Common myeloid progenitor, CD34-positive (primary cell): Measurements from ENCODE around the gene FAM20C.

Experiments used
- CTCF ChIA-PET: fragments of 350-600 bp; sonication (Branson Sonifier 250); formaldehyde crosslinking; loops from one replicate; lab custom pipeline; 2021; ENCODE audit warnings: antibody characterized with exemption; lab: Charles Lee
- POLR2A ChIA-PET: fragments of 350-600 bp; sonication (Branson Sonifier 250); formaldehyde crosslinking; loops from one replicate; lab custom pipeline; 2021; ENCODE audit warnings: antibody characterized with exemption; lab: Charles Lee
- DNase-seq, 3 donors: peaks; one replicate each; pipeline versions ENCODE4 v3.0.0 to v3.0.0-alpha.2; 2013
- H3K27ac ChIP-seq, 2 experiments: 1 replicate in 1 of 2; 2 replicates in 1 of 2; pipeline ENCODE4 v1.7.0; 2013; ENCODE audit warnings: inconsistent platforms in 2 of 2, low read length in 2 of 2, mild to moderate bottlenecking in 2 of 2, low read depth in 1 of 2, moderate library complexity in 1 of 2; ENCODE audit not compliant: severe bottlenecking in 2 of 2, insufficient read depth in 1 of 2, poor library complexity in 1 of 2
- H3K27me3 ChIP-seq, 5 experiments: replicated peaks in 2 of 5; 1 replicate in 3 of 5; 2 replicates in 2 of 5; pipeline versions ENCODE4 v1.6.1 to v1.7.0; 2013; ENCODE audit warnings: low read length in 4 of 5, mild to moderate bottlenecking in 2 of 5, moderate library complexity in 2 of 5, inconsistent platforms in 1 of 5; ENCODE audit not compliant: insufficient read depth in 5 of 5, control insufficient read depth in 4 of 5
- H3K36me3 ChIP-seq, 4 experiments: 1 replicate in 2 of 4; 2 replicates in 2 of 4; pipeline versions ENCODE4 v1.6.1 to v1.7.0; 2013; ENCODE audit warnings: low read length in 3 of 4, control low read depth in 1 of 4, mild to moderate bottlenecking in 1 of 4; ENCODE audit not compliant: control insufficient read depth in 4 of 4, insufficient read depth in 4 of 4
- H3K4me1 ChIP-seq, 4 experiments: 1 replicate in 3 of 4; 2 replicates in 1 of 4; pipeline versions ENCODE4 v1.6.1 to v1.7.1; 2013; ENCODE audit warnings: low read length in 3 of 4, mild to moderate bottlenecking in 3 of 4, control low read depth in 1 of 4, inconsistent platforms in 1 of 4, moderate library complexity in 1 of 4; ENCODE audit not compliant: control insufficient read depth in 4 of 4, insufficient read depth in 4 of 4; ENCODE audit errors: control extremely low read depth in 1 of 4
- H3K4me3 ChIP-seq, 7 experiments: 1 replicate in 4 of 7; 2 replicates in 3 of 7; pipeline versions ENCODE4 v1.5.1 to v1.7.0; 2013; ENCODE audit warnings: mild to moderate bottlenecking in 7 of 7, low read length in 6 of 7, moderate library complexity in 6 of 7, inconsistent platforms in 2 of 7, low read depth in 2 of 7, control low read depth in 1 of 7; ENCODE audit not compliant: insufficient read depth in 4 of 7, control insufficient read depth in 1 of 7; ENCODE audit errors: extremely low read depth in 1 of 7
- H3K9me3 ChIP-seq, 5 experiments: 1 replicate in 4 of 5; 2 replicates in 1 of 5; pipeline versions ENCODE4 v1.6.1 to v1.7.1; 2013; ENCODE audit warnings: low read length in 4 of 5, mild to moderate bottlenecking in 2 of 5, inconsistent platforms in 1 of 5, low read depth in 1 of 5, moderate library complexity in 1 of 5; ENCODE audit not compliant: control insufficient read depth in 4 of 5, insufficient read depth in 2 of 5; ENCODE audit errors: control extremely low read depth in 1 of 5
- WGBS: methylation state at CpG from one replicate; pipeline ENCODE4 v1.1.5; 2013; ENCODE audit not compliant: insufficient coverage; 5-methylcytosine and 5-hydroxymethylcytosine counted together

The FAM20C gene

DNA sequence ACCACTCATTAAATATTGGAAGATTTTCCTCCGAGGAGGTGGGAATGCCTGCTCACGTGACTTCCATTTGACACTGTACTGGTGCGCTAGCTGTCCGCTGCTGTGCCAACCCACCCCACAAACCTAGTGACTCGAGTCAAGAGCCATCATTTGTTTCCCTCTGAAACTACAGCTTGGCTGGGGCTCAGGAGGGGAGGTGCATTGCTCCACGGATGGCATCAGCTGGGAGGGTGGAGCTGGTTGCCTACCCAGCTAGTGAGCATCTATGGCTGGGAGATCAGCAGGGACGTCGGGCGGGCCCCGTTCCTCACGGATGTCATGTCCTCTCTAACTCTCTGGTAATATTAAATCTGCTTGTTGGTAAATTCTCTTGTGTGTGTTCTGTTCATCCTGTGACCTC, 88.1 kb downstream of the FAM20C start:
- Histone ChIP-seq H3K36me3 (no peaks in the 10 kb centered on the region), H3K27ac (no peak overlapping the region), H3K4me1 (no peaks in the 10 kb centered on the region), H3K27me3 (peaks cover 0 to 28% (median 7%) of the 10 kb centered on the region in 5 experiments), H3K4me3 (no peak overlapping the region), H3K9me3 (peaks cover 0 to 23% (median 19%) of the 10 kb centered on the region in 5 experiments)
- no peak for DNase-seq
- ChIA-PET CTCF (interaction anchor here (1.4 kb wide), 1 partner anchor 17 kb away, joined by 3 read pairs; no protein-coding TSS in a partner anchor), POLR2A (no interaction called here)
- WGBS, result 89% methylated on average over 9 of the region's 11 CpGs

DNA sequence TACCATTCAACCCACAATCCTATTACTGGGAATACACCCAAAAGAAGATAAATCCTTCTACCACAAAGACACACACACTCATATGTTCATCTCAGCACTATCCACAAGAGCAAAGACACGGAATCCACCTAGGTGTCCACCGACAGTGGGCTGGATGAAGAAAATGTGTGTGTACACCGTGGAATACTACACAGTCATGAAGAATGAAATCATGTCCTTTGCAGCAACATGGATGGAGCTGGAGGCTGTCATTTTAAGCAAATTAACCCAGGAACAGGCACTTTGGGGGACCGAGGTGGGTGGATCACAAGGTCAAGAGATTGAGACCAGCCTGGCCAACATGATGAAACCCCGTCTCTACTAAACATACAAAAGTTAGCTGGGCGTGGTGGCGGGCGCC, 89.3 kb downstream of the FAM20C start:
- ChIA-PET CTCF (interaction anchor here (1.4 kb wide), 1 partner anchor 18 kb away, joined by 3 read pairs; no protein-coding TSS in a partner anchor), POLR2A (no interaction called here)
- Histone ChIP-seq H3K9me3 (peaks cover 0 to 12% (median 8%) of the 10 kb centered on the region in 5 experiments), H3K27me3 (peaks cover 2 to 28% (median 7%) of the 10 kb centered on the region in 5 experiments), H3K36me3 (no peaks in the 10 kb centered on the region), H3K4me3 (no peak overlapping the region), H3K4me1 (no peaks in the 10 kb centered on the region), H3K27ac (no peak overlapping the region)
- no peak for DNase-seq
- WGBS, result 93% methylated on average over 3 of the region's 8 CpGs

DNA sequence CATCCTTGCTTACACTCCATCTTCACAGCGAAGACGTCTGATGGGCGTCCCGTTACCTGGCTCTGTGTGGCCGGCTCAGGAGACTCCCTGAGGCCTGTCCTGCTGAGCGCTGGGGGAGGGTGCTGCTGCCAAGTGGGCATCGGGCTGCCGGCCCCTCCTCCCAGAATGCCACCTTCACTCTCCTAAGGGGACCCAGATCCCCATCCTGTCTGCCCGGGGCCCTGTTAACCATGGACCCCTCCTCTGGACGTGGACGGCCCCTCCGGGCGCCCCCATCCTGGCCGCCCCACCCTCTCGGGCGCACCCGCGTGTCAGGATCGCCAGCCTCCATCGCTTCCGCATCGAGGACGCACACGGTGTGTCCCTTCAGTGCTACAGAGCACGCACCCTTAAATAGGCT, 90.2 kb downstream of the FAM20C start:
- no peaks in the 10 kb centered on the region for H3K4me1 ChIP-seq
- ChIA-PET POLR2A (no interaction called here), CTCF (no interaction called here)
- no peak for DNase-seq
- H3K4me3 ChIP-seq, result no peak overlapping the region
- WGBS, result 97% methylated on average over 22 of the region's 25 CpGs
- no peaks in the 10 kb centered on the region for H3K36me3 ChIP-seq
- peaks cover 2 to 29% (median 7%) of the 10 kb centered on the region in 5 experiments for H3K27me3 ChIP-seq
- H3K9me3 ChIP-seq, result peaks cover 0 to 4% (median under 1%) of the 10 kb centered on the region in 5 experiments
- no peak overlapping the region for H3K27ac ChIP-seq

DNA sequence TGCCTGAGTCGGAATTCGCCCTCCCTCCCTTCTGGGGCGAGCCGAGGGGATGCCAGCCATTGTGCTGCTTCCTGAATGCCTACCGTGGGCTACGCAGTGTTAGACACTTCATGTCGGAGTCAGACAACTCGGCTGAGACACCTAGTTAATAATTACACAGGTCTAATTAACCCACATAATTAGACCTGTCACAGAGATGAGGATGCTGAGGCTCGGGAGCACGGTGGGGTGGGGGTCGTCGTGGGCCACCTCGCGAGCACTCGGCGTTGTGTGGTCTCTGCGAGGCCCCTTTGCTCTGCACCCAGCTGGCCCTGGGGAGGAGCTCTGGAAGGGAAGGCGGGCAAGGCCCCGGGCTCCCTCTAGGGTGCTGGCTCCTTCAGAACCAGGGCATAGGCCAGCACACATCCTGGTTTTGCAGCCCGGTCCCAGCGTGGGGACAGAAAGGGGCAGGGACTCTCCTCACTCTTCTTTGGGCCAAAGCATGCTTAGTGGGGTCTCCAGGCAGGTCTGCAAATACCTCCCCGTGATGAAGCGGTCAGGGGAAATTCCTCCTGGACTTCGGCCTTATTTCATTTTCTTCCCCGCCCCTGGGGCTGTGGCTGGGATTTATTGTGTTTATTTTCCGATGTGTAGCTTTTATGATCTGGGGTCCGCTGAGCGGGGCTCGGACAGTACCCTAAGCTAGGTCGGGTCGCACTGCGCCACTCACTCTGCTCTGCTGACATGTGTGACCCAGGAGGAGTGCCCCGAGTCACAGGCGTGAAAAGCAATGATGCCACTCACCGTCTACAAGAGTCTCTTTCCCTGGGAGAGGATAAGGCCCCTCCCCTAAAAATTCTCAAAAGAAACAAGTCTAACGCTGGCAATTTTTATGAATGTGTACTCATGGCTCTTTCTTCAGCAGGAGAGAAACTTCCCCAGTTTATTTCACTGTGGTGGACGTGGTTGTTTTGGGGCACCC, 92.7 kb downstream of the FAM20C start:
- ChIA-PET POLR2A (no interaction called here), CTCF (no interaction called here)
- 91% methylated on average over 31 of the region's 37 CpGs for WGBS
- Histone ChIP-seq H3K36me3 (no peaks in the 10 kb centered on the region), H3K4me3 (no peak overlapping the region), H3K27ac (no peak overlapping the region), H3K27me3 (peaks cover 2 to 52% (median 12%) of the 10 kb centered on the region in 5 experiments), H3K4me1 (no peaks in the 10 kb centered on the region), H3K9me3 (peaks cover 0 to 2% (median 0%) of the 10 kb centered on the region in 5 experiments)
- no peak for DNase-seq

DNA sequence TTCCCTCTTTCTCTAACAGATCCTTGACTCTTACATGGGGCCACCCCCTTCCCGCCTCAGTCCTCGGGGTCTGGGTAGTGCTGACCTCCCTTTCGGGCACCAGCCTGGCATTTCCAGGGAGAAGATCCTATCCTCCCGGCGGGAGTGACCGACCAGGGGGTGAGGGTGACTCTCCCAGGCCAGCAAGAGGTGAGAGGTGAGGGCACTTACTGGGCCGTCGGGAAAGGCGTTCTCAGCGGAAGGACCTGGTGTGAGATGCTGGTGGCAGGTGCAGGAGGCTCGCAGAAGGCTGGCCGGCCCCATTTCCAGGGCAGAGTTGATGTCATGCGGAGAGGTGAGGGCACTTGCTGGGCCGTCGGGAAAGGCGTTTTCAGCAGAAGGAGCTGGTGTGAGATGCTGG, 93.4 kb downstream of the FAM20C start:
- POLR2A ChIA-PET, result no interaction called here
- CTCF ChIA-PET, result no interaction called here
- peaks cover 2 to 59% (median 13%) of the 10 kb centered on the region in 5 experiments for H3K27me3 ChIP-seq

DNA sequence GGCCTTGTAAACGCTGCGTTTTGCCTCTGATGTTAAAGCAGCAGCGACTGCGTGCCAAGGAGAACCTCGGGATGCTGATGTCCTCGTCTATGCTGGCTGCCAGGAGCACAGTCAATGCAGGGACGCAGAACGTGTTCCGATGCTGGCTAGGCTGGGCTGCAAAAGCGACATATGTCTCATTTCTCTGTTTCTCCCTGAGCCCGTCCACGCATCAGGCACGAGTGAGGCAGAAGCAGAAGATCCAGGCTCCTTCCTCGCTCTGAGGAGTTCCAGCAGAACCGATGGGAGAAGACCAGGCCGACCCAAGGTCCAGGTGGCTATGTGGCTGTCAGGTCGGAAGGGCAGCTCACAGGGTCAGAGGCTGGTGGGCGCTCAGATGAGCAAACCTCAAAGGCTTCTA, 93.9 kb downstream of the FAM20C start:
- Histone ChIP-seq H3K27me3 (peaks cover 2 to 63% (median 13%) of the 10 kb centered on the region in 5 experiments), H3K9me3 (peaks cover 0 to 2% (median 0%) of the 10 kb centered on the region in 5 experiments), H3K36me3 (no peaks in the 10 kb centered on the region), H3K4me1 (no peaks in the 10 kb centered on the region), H3K27ac (no peak overlapping the region), H3K4me3 (no peak overlapping the region)
- no peak for DNase-seq
- WGBS, result 95% methylated on average over 17 of the region's 18 CpGs
- POLR2A ChIA-PET, result no interaction called here
- CTCF ChIA-PET, result no interaction called here

More for the DNA sequence above, 93.4 kb downstream of the FAM20C start:
- Histone ChIP-seq H3K4me3 (no peak overlapping the region), H3K27ac (no peak overlapping the region), H3K36me3 (no peaks in the 10 kb centered on the region), H3K4me1 (no peaks in the 10 kb centered on the region), H3K9me3 (peaks cover 0 to 2% (median 0%) of the 10 kb centered on the region in 5 experiments)
- WGBS, result 96% methylated on average over 9 of the region's 16 CpGs
- no peak for DNase-seq

DNA sequence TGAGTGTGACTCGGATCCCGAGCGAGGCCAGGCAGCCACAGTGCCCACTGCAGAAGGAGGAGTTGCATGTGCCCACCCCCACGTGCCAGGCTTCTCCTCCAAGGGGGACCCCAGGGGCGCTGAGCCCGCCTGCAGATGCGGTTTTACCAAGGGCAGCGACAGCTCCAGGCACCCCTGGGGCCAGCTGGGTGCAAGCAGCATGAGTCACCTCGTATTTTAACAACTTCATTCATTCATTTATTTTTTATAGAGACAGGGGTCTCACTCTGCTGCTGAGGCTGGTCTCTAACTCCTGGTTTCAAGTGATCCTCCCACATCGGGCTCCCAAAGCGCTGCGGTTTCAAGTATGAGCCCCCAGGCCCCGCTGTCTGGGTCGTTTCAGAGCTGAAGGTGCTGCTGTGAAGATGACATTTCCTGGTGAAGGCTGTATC, 96.3 kb downstream of the FAM20C start:
- no peaks in the 10 kb centered on the region for H3K4me1 ChIP-seq
- peaks cover 5 to 85% (median 26%) of the 10 kb centered on the region in 5 experiments for H3K27me3 ChIP-seq
- no peak overlapping the region for H3K4me3 ChIP-seq
- ChIA-PET CTCF (no interaction called here), POLR2A (no interaction called here)
- 94% methylated on average over 5 of the region's 14 CpGs for WGBS
- no peak for DNase-seq
- no peak overlapping the region for H3K27ac ChIP-seq
- no peaks in the 10 kb centered on the region for H3K36me3 ChIP-seq
- no peaks in the 10 kb centered on the region for H3K9me3 ChIP-seq
